ENCODE data around the gene NEDD8.

NEDD8 gene

DNA sequence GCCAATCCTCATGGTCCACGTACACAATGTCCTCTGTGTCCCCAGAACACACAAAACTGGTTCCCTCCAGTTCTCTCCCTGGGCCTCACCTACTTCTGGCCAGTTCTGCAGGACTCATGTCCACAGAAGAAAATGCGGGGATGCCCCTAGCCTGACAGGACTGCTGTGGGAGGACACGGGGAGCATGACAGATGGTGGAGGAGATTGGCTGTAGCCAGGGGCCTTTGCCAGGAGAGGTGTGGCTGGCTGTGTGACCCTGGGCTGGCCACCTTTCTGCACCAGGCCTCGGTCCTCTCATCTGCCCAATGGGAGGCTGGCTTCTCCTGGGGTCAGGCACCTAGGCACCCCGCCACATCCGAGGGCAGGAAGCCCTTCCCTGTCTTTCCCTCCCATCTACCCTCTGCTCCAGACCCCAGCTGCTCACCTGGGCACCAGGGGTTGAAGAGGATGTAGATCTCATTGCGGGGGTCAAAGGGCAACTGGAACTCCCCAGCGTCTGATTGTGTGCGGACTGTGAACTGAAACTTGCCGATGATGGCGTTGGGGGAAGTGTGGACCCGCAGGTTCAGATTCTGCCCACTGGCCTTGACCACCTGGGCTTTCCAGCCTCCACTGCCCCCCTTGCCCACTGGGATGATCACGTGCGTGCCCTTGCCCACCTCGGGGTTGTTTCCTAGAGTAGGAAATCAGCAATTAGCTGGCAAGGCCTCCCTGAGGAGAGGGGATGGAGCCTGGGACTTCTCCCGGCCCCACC, 28.0 kb upstream of the NEDD8 start:
- DNase-seq (ENCODE audit: insufficient read length, low spot score) (no peak), FAIRE-seq (no peak)
- TF ChIP-seq CTCF (IDR thresholded peaks at IDR 0.05; ENCODE audit: insufficient read depth, missing control alignments) = no peak

DNA sequence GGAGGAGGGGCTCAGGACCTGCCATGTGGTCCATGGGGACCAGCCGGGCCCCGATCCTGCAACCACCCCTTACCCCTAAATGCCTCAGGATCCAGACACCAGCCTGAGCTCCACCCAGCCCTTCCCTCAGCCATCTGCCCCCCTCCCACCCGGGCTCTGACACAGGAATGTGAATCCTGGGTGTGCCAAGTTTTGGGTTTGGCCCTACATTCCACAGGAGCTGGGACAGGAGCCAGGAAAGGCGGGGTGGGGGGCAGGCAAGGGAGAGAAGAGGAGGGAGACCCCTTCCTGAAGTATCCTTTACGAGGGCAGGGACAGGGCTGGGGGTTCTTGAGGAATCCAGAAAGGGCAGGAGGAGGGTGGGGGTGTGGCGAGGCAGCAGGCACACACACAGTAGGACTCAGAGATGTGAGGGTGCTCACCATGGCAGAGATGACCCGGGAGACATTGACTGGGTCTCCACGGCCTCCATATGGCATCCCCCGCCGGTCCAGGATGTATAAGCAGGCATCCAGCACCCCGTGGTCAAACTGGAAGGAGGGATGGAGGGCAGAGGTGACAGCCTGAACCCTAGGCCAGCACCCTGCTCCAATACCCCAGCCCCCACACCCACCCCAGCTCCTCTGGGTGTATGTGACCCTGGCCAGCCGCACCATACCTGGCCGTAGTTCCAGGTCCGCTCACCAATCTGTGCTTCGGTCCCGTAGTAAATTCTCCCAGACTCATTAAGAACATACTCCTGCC, 27.3 kb upstream of the NEDD8 start:
- DNase-seq (ENCODE audit: insufficient read length, low spot score) (no peak), FAIRE-seq (no peak)
- TF ChIP-seq CTCF (IDR thresholded peaks at IDR 0.05; ENCODE audit: insufficient read depth, missing control alignments) = no peak

- no peak for DNase-seq (ENCODE audit: insufficient read length, low spot score)
- TF ChIP-seq CTCF (IDR thresholded peaks at IDR 0.05; ENCODE audit: insufficient read depth, missing control alignments) = no peak
Measured at GRCh38 chr14:24258548-24259265, 26.5 kb upstream of the NEDD8 start.

GRCh38 chr14:24258119-24258518, 26.0 kb upstream of the NEDD8 start:
- no peak for DNase-seq (ENCODE audit: insufficient read length, low spot score)
- no peak for FAIRE-seq
- TF ChIP-seq CTCF (IDR thresholded peaks at IDR 0.05; ENCODE audit: insufficient read depth, missing control alignments) = no peak

More at GRCh38 chr14:24258548-24259265, 26.5 kb upstream of the NEDD8 start:
- no peak for FAIRE-seq

DNA sequence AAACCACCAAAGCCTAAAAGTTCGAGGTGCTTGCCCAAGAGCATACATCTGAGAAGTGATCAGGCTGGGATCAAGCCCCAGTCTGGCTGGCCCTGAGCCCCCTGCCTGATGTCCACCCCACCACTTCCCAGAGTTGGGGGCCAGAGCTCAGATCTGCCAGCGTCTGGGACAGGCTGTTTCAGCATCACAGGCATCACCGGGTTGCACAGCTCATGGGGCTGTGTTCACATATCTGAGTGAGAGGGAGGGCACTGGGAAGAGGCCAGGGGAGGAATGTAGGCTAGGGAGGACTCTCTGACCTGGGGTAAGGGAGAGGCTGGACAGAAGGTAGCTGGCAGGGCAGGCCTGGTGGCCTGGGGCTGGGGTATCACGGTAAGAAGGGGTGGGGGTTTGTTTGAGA, 24.8 kb upstream of the NEDD8 start:
- no peak for DNase-seq (ENCODE audit: insufficient read length, low spot score)
- FAIRE-seq = no peak
- TF ChIP-seq CTCF (IDR thresholded peaks at IDR 0.05; ENCODE audit: insufficient read depth, missing control alignments) = no peak

- TF ChIP-seq CTCF (IDR thresholded peaks at IDR 0.05; ENCODE audit: insufficient read depth, missing control alignments) = no peak
- DNase-seq (ENCODE audit: insufficient read length, low spot score) (no peak), FAIRE-seq (no peak)
Measured at GRCh38 chr14:24255931-24256711, 24.0 kb upstream of the NEDD8 start.

Measured in D721Med (cell line).